Inferior parietal cortex (tissue), 1 donor: ENCODE results near the gene PPP3CA.

Experiments
- DNase-seq: peaks from one replicate; pipeline ENCODE4 v3.0.0-alpha.2; 2016; ENCODE audit errors: extremely low spot score

Gene PPP3CA

GRCh38 chr4:101331017-101331416, 16.3 kb downstream of the PPP3CA start:
- no peak for DNase-seq

DNA sequence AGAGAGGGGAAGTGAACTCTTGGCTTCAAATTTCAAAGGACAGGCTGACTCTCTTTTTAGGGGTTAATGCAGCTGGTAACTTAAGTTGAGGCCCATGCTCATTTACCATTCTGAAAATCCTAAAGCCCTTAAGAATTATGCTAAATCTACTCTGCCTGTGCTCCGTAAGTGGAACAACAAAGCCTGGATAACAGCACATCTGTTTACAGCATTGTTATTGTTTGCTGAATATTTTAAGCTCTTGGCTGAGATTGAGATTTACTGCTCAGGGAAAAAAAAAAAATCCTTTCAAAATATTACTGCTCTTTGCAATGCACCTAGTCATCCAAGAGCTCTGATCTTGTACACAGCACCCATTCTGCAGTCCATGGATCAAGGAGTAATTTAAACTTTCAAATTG, 17.7 kb downstream of the PPP3CA start:
- no peak for DNase-seq

GRCh38 chr4:101328063-101328602, 19.2 kb downstream of the PPP3CA start:
- no peak for DNase-seq

GRCh38 chr4:101326576-101326975, 20.8 kb downstream of the PPP3CA start:
- DNase-seq, result no peak

- DNase-seq, result no peak
Measured at GRCh38 chr4:101322743-101323142, 24.6 kb downstream of the PPP3CA start.

GRCh38 chr4:101321481-101322042, 25.8 kb downstream of the PPP3CA start:
- DNase-seq, result no peak

DNA sequence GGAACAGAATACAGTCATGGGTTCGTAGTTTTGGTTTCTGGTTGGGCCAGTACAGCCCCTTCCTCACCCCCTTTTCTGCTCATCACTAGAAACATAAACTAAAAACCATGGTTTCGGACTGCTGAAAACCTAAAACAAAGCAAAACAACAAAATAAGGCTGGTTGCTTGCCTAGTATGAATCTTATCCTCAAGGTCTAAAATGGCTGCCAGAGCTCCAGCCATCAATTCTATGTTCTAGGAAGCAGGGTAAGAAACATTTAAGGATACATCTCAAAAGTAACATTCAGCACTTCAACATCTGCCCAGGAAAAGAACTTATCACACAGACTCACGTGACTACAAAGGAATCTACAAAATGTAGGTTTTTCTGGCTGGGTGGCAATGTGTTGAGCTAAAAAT, 31.5 kb downstream of the PPP3CA start:
- DNase-seq, result no peak

DNA sequence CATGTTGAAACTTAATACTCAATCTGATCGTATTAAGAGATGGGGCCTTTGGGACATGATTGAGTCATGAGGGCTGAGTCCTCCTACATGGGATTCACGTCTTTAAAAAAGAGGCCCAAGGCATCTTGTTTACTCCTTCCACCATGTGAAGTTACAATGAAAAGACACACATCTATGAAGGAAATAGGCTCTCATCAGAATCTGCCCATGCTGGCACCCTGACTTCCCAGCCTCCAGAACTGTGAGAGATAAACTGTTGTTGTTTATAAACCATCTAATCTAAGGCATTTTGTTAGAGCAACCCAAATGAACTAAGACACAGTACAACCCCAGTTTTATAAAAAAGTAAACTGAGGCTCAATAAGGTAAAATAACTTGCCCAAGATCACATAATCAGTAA, 32.3 kb downstream of the PPP3CA start:
- DNase-seq, result no peak

DNA sequence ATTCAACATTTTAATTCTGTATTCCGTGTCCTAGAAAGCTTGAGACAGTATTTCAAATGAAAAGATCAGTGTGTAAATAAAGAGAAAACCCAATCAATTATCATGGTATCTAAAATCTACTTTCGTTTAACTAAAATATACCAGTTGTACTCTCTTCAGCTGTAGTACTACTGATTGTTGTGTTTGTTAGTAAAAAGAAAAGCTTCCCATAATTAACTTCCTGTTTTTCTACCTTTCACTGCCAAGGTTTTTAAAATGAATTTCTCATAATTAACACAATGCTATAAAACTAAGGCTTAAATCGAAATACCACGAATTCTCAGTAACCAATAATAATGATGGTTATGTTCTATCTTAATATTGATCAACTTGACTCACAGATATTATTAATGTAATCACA, 37.4 kb downstream of the PPP3CA start:
- no peak for DNase-seq

DNA sequence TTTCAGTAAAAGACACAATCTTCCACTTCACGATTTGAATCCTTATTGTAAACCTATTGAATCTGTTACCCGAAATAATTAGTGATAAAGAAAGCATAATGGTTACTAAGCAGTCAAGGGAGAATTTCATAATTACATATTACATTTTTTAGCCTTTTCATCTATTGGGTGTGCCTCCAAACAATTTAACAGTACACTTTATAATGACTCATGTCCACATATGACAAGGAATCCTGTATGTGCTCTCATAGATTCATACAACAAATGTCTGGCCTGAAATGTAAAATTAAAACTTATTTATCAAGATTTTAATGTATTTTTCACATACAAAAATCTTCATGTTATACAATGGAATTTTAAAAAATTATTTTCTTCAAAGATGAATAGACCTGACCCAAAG, 39.4 kb downstream of the PPP3CA start:
- no peak for DNase-seq

- no peak for DNase-seq
Measured at GRCh38 chr4:101306764-101307615, 40.3 kb downstream of the PPP3CA start.

DNA sequence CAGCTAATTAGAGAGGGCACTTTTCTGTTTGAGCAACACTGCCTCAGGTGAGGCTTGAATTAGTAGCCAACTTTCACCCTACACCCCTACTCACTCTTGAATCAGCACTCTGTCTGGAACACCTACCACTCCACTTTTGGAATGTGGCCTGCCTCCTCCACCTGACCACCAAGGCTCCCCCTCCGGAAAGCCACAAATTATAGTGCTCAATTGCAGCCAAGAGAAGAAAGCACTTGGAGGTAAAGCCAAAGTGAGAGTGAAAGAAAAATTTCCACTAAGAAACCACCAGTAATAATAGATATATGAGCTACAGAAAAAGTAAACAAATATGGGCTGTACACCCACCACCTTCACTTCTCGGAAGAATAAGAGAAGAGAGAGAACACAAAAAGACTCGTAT, 41.1 kb downstream of the PPP3CA start:
- no peak for DNase-seq

- DNase-seq, result peak; percentile 40
Measured at GRCh38 chr4:101304916-101305315, 42.4 kb downstream of the PPP3CA start.

GRCh38 chr4:101299899-101300540, 47.3 kb downstream of the PPP3CA start:
- no peak for DNase-seq

DNA sequence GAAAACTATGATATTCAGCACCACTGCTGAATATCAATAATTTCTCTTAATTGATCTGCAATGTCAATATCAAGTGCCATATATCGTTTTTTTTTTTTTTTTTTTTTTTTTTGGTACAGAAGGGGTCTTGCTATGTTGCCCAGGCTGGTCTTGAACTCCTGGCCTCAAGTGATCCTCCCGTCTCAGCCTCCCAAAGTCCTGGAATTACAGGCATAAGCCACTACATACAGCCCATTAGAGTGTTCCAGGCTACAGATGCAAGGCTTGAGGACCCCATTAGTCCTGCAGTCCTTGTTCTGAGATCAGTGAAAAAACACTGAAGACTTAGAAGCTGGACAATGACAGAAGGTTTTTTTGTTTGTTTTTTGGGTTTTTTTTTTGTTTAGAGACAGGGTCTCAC, 48.3 kb downstream of the PPP3CA start:
- DNase-seq, result no peak

- no peak for DNase-seq
Measured at GRCh38 chr4:101295691-101296090, 51.6 kb downstream of the PPP3CA start.

GRCh38 chr4:101294597-101294996, 52.7 kb downstream of the PPP3CA start:
- no peak for DNase-seq

GRCh38 chr4:101292901-101293300, 54.4 kb downstream of the PPP3CA start:
- DNase-seq, result no peak

- DNase-seq, result no peak
Measured at GRCh38 chr4:101292214-101292613, 55.1 kb downstream of the PPP3CA start.

DNA sequence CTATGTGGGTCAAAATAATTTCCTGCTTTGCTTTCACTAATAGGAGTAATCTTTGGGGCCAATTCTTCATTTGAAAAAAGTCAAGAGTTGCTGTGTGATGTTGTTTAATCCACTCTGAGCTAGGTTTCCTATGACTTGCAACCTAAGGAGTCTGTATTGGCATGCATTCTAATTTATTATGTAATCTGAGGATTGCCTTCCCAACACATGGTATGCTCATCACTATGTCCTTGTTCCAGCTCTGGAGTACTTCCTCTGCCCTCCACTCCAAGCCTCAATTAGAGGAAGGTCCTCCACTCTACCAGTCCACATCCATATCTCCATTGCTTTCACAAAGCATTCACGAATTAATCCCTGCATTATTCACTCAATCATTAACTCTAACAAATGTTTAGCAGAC, 56.1 kb downstream of the PPP3CA start:
- DNase-seq, result no peak

- no peak for DNase-seq
Measured at GRCh38 chr4:101290654-101291053, 56.7 kb downstream of the PPP3CA start.

GRCh38 chr4:101289306-101289705, 58.0 kb downstream of the PPP3CA start:
- no peak for DNase-seq
